ENCODE results near the gene KIF1B. TPM values are rescaled to one million over a fixed set of nuclear protein-coding genes. Genes with fewer than 3 reads are reported as not detected.

The KIF1B gene
- total and polyA plus RNA-seq, 2 experiments from 2014 or later = 21.5 to 68.4 TPM

GRCh38 chr1:10249808-10250457 lies 39.6 kb downstream of the KIF1B start:
- Mint-ChIP-seq H3K36me3 (ENCODE audit: low read depth) (peaks cover 22% of the 10 kb centered on the region), H3K27ac (no peak overlapping the region), H3K4me3 (no peak overlapping the region), H3K4me1 (no peaks in the 10 kb centered on the region), H3K9me3 (no peaks in the 10 kb centered on the region), H3K27me3 (ENCODE audit: insufficient read depth, low read depth, poor library complexity) (no peaks in the 10 kb centered on the region)
- Histone ChIP-seq H4K20me1 (replicated peaks; ENCODE audit: insufficient read depth) (peaks cover 23% of the 10 kb centered on the region), H3K36me3 (ENCODE audit: insufficient read depth) (no peaks in the 10 kb centered on the region), H3K79me2 (replicated peaks; ENCODE audit: insufficient read depth) (peaks cover 100% of the 10 kb centered on the region), H3K4me1 (ENCODE audit: insufficient read depth) (no peaks in the 10 kb centered on the region), H3K4me3 (no peak overlapping the region), H2AFZ (no peak overlapping the region), H3F3A (replicated peaks; ENCODE audit: low read depth) (no peaks in the 10 kb centered on the region), H3K27me3 (ENCODE audit: insufficient read depth) (no peaks in the 10 kb centered on the region), H3K27ac (ENCODE audit: low read depth) (no peak overlapping the region), H3K4me2 (no peak overlapping the region), H3K9me2 (ENCODE audit: insufficient read depth) (0 out of 2 replicates have a peak, but pooled peaks cover 4% of the 10 kb centered on the region)
- DNase-seq (ENCODE audit: low spot score) (no peak), ATAC-seq (no peak)
- TF ChIP-seq, protein P1, sequence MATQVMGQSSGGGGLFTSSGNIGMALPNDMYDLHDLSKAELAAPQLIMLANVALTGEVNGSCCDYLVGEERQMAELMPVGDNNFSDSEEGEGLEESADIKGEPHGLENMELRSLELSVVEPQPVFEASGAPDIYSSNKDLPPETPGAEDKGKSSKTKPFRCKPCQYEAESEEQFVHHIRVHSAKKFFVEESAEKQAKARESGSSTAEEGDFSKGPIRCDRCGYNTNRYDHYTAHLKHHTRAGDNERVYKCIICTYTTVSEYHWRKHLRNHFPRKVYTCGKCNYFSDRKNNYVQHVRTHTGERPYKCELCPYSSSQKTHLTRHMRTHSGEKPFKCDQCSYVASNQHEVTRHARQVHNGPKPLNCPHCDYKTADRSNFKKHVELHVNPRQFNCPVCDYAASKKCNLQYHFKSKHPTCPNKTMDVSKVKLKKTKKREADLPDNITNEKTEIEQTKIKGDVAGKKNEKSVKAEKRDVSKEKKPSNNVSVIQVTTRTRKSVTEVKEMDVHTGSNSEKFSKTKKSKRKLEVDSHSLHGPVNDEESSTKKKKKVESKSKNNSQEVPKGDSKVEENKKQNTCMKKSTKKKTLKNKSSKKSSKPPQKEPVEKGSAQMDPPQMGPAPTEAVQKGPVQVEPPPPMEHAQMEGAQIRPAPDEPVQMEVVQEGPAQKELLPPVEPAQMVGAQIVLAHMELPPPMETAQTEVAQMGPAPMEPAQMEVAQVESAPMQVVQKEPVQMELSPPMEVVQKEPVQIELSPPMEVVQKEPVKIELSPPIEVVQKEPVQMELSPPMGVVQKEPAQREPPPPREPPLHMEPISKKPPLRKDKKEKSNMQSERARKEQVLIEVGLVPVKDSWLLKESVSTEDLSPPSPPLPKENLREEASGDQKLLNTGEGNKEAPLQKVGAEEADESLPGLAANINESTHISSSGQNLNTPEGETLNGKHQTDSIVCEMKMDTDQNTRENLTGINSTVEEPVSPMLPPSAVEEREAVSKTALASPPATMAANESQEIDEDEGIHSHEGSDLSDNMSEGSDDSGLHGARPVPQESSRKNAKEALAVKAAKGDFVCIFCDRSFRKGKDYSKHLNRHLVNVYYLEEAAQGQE (IDR thresholded peaks at IDR 0.05; ENCODE audit: unreplicated experiment) = no peak
- TF ChIP-seq EZH2phosphoT487 (IDR thresholded peaks at IDR 0.05; ENCODE audit: unreplicated experiment) = no peak
- TF ChIP-seq ZNF114 (CRISPR knock-in tag; IDR thresholded peaks at IDR 0.05) = no peak
- TF ChIP-seq, protein P2, sequence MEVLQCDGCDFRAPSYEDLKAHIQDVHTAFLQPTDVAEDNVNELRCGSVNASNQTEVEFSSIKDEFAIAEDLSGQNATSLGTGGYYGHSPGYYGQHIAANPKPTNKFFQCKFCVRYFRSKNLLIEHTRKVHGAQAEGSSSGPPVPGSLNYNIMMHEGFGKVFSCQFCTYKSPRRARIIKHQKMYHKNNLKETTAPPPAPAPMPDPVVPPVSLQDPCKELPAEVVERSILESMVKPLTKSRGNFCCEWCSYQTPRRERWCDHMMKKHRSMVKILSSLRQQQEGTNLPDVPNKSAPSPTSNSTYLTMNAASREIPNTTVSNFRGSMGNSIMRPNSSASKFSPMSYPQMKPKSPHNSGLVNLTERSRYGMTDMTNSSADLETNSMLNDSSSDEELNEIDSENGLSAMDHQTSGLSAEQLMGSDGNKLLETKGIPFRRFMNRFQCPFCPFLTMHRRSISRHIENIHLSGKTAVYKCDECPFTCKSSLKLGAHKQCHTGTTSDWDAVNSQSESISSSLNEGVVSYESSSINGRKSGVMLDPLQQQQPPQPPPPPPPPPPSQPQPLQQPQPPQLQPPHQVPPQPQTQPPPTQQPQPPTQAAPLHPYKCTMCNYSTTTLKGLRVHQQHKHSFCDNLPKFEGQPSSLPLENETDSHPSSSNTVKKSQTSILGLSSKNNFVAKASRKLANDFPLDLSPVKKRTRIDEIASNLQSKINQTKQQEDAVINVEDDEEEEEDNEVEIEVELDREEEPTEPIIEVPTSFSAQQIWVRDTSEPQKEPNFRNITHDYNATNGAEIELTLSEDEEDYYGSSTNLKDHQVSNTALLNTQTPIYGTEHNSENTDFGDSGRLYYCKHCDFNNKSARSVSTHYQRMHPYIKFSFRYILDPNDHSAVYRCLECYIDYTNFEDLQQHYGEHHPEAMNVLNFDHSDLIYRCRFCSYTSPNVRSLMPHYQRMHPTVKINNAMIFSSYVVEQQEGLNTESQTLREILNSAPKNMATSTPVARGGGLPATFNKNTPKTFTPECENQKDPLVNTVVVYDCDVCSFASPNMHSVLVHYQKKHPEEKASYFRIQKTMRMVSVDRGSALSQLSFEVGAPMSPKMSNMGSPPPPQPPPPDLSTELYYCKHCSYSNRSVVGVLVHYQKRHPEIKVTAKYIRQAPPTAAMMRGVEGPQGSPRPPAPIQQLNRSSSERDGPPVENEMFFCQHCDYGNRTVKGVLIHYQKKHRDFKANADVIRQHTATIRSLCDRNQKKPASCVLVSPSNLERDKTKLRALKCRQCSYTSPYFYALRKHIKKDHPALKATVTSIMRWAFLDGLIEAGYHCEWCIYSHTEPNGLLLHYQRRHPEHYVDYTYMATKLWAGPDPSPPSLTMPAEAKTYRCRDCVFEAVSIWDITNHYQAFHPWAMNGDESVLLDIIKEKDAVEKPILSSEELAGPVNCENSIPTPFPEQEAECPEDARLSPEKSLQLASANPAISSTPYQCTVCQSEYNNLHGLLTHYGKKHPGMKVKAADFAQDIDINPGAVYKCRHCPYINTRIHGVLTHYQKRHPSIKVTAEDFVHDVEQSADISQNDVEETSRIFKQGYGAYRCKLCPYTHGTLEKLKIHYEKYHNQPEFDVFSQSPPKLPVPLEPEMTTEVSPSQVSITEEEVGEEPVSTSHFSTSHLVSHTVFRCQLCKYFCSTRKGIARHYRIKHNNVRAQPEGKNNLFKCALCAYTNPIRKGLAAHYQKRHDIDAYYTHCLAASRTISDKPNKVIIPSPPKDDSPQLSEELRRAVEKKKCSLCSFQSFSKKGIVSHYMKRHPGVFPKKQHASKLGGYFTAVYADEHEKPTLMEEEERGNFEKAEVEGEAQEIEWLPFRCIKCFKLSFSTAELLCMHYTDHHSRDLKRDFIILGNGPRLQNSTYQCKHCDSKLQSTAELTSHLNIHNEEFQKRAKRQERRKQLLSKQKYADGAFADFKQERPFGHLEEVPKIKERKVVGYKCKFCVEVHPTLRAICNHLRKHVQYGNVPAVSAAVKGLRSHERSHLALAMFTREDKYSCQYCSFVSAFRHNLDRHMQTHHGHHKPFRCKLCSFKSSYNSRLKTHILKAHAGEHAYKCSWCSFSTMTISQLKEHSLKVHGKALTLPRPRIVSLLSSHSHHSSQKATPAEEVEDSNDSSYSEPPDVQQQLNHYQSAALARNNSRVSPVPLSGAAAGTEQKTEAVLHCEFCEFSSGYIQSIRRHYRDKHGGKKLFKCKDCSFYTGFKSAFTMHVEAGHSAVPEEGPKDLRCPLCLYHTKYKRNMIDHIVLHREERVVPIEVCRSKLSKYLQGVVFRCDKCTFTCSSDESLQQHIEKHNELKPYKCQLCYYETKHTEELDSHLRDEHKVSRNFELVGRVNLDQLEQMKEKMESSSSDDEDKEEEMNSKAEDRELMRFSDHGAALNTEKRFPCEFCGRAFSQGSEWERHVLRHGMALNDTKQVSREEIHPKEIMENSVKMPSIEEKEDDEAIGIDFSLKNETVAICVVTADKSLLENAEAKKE (CRISPR knock-in tag; IDR thresholded peaks at IDR 0.05) = no peak
- no peak for TF ChIP-seq POLR2AphosphoS5 (IDR thresholded peaks at IDR 0.05; ENCODE audit: low read depth)
- TF ChIP-seq JUNB (IDR thresholded peaks at IDR 0.05; ENCODE audit: unreplicated experiment) = no peak
